ENCODE data around the gene SLC39A5.

SLC39A5 gene

GRCh38 chr12:56241424-56242303, 11.8 kb downstream of the SLC39A5 start:
- no peak for TF ChIP-seq CTCF (IDR thresholded peaks at IDR 0.05)

- no peak for TF ChIP-seq CTCF (IDR thresholded peaks at IDR 0.05)
These were observed 13.1 kb downstream of the SLC39A5 start for GRCh38 chr12:56242986-56243385.

- no peak for TF ChIP-seq CTCF (IDR thresholded peaks at IDR 0.05)
These were observed 13.9 kb downstream of the SLC39A5 start for GRCh38 chr12:56243731-56244181.

GRCh38 chr12:56244494-56244893, 14.6 kb downstream of the SLC39A5 start:
- no peak for TF ChIP-seq CTCF (IDR thresholded peaks at IDR 0.05)

GRCh38 chr12:56247923-56248322, 18.1 kb downstream of the SLC39A5 start:
- no peak for TF ChIP-seq CTCF (IDR thresholded peaks at IDR 0.05)

- no peak for TF ChIP-seq CTCF (IDR thresholded peaks at IDR 0.05)
These were observed 18.9 kb downstream of the SLC39A5 start for GRCh38 chr12:56248711-56249110.

- no peak for TF ChIP-seq CTCF (IDR thresholded peaks at IDR 0.05)
These were observed 22.8 kb downstream of the SLC39A5 start for GRCh38 chr12:56252649-56253048.
